Esophagus (tissue), 2 donors: ENCODE results near the gene FXYD5. TPM values are rescaled to one million over a fixed set of nuclear protein-coding genes. Genes with fewer than 3 reads are reported as not detected.
"Not testable (repeated sequence)": the region's sequence is repeated elsewhere in the genome, so short reads cannot be mapped to it uniquely, and the experiment has no call there.

ENCODE experiments used
- H3K27ac ChIP-seq, 2 donors: one replicate each; pipeline ENCODE4 v1.5.1; 2013; ENCODE audit warnings: low read depth in 2 of 2, mild to moderate bottlenecking in 2 of 2, inconsistent platforms in 1 of 2, low read length in 1 of 2, moderate library complexity in 1 of 2
- H3K27me3 ChIP-seq, 2 donors: one replicate each; pipeline ENCODE4 v1.6.1; 2013; ENCODE audit warnings: low read length in 2 of 2, control low read depth in 1 of 2, mild to moderate bottlenecking in 1 of 2; ENCODE audit not compliant: insufficient read depth in 2 of 2, control insufficient read depth in 1 of 2
- H3K36me3 ChIP-seq, 2 donors: one replicate each; pipeline ENCODE4 v1.6.1; 2013; ENCODE audit warnings: low read length in 1 of 2; ENCODE audit not compliant: control insufficient read depth in 2 of 2, insufficient read depth in 2 of 2
- H3K4me1 ChIP-seq, 2 donors: one replicate each; pipeline ENCODE4 v1.6.1; 2013; ENCODE audit warnings: low read length in 1 of 2; ENCODE audit not compliant: control insufficient read depth in 2 of 2, insufficient read depth in 2 of 2
- H3K4me3 ChIP-seq, 2 donors: one replicate each; pipeline ENCODE4 v1.5.1; 2013; ENCODE audit warnings: low read length in 2 of 2, mild to moderate bottlenecking in 2 of 2, low read depth in 1 of 2, moderate library complexity in 1 of 2
- H3K9me3 ChIP-seq, 2 donors: one replicate each; pipeline ENCODE4 v1.6.1; 2013; ENCODE audit warnings: mild to moderate bottlenecking in 2 of 2, low read depth in 1 of 2, low read length in 1 of 2, moderate library complexity in 1 of 2; ENCODE audit not compliant: control insufficient read depth in 2 of 2, insufficient read depth in 1 of 2
- WGBS, 2 donors: extraction: QIAGEN DNeasy Blood & Tissue Kit; methylation state at CpG; one replicate each; pipeline ENCODE4 v1.1.7; 2013; 5-methylcytosine and 5-hydroxymethylcytosine counted together
- polyA plus RNA-seq, 2 donors: library from polyadenylated mRNA; stranded (reverse); fragments of 200-250 nt; gene quantifications; one replicate each; pipeline ENCODE4 v1.2.3, GENCODE V29; 2013
- donor health status: healthy with polysubstance abuse.
- donor health status: Bipolar disorder and iron deficiency.

FXYD5 gene
- polyA plus RNA-seq, 2 donors: 33.5 to 94.9 TPM

GRCh38 chr19:35143818-35144217, 10.7 kb upstream of the FXYD5 start:
- 34 to 44% methylated on average over 3 of the region's 3 CpGs for WGBS, 2 donors
- Histone ChIP-seq H3K27ac (no peak overlapping the region), H3K4me1 (peaks cover 0 to 5% of the 10 kb centered on the region in 2 donors), H3K4me3 (no peak overlapping the region), H3K27me3 (no peaks in the 10 kb centered on the region), H3K36me3 (no peaks in the 10 kb centered on the region), H3K9me3 (no peaks in the 10 kb centered on the region)

GRCh38 chr19:35144259-35144599, 10.3 kb upstream of the FXYD5 start:
- 30% methylated on average over 6 of the region's 6 CpGs for WGBS, 2 donors

DNA sequence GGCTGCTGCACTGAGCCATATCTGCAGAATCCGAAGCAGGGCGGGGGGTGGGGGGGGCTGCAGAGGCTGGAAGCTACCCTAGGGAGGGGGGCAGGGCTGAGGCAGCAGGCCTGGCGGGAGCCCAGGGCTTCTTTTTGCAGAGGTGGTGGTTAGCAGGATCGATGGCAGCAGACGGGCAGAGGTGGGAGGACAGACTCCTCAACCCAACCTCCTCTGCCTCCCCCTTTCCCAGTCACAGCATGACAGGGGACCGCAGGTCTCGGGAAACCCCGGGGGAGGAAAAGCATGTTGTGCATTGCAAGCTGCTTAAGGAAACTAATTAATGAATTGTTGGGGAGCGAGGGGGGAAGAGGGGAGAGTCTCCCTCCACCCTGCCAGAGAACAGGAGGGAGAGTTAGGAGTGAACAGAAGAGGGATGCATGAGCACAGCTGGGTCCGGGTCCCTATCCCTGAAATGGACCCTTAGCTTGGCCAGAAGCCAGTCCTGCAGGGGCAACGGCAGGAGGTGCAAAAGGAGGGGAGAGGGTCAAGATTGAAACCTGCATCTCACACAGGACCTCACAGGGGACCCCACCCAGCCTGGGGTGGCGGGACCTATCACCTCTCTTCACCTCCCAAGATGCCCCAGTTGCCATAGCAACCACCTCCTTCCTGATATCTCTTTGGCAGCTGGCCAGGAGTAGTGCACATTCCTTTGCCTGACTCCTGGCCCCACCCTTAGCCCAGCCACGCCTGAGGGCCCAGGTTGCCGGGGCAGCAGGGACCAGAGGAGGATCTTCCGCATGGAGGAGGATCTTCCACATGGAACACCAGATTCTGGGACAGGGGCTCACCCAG, 9.7 kb upstream of the FXYD5 start:
- Histone ChIP-seq H3K27ac (no peak overlapping the region), H3K36me3 (no peaks in the 10 kb centered on the region), H3K27me3 (no peaks in the 10 kb centered on the region), H3K4me3 (no peak overlapping the region), H3K9me3 (no peaks in the 10 kb centered on the region), H3K4me1 (peaks cover 0 to 5% of the 10 kb centered on the region in 2 donors)
- 17 to 27% methylated on average over 15 of the region's 15 CpGs for WGBS, 2 donors

More at GRCh38 chr19:35144259-35144599, 10.3 kb upstream of the FXYD5 start:
- H3K27me3 ChIP-seq: no peaks in the 10 kb centered on the region
- no peaks in the 10 kb centered on the region for H3K36me3 ChIP-seq
- H3K9me3 ChIP-seq: no peaks in the 10 kb centered on the region
- peaks cover 0 to 5% of the 10 kb centered on the region in 2 donors for H3K4me1 ChIP-seq
- no peak overlapping the region for H3K4me3 ChIP-seq
- H3K27ac ChIP-seq: no peak overlapping the region

DNA sequence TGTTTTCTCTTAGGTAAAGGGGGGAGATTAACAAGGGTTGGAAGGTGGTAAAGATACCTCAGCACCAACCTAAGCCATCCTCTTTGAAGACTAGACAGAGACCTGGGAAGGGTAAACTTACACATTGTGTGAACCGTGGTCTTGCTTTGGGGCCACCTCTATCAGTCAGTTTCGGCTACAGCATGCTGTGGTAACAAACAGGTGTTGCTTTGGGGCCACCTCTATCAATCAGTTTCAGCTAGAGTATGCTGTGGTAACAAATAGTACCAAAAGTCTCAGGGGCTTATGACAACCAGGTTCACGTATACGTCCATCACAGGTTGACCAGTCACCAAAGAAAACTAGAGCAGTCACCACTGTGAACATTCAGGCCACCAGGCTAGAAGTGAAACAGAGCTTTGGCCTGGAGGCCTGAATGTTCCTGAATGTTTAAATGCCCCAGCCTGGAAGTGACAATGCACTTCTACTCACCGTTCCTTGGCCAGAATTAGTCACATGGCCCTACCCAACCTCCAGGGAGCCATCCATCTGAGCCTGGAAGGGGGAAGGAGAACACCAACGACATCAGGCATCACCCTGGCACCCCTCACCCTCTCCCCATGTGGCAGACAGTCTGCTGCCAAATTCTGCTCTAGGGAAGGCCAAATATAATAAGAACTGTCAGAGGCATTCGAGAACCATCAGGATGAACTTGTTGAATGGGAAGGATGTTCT, 7.6 kb upstream of the FXYD5 start:
- no peaks in the 10 kb centered on the region for H3K9me3 ChIP-seq
- H3K27ac ChIP-seq: no peak overlapping the region
- no peaks in the 10 kb centered on the region for H3K27me3 ChIP-seq
- no peaks in the 10 kb centered on the region for H3K36me3 ChIP-seq
- peaks cover 0 to 3% of the 10 kb centered on the region in 2 donors for H3K4me1 ChIP-seq
- 73 to 74% methylated on average over 7 of the region's 7 CpGs for WGBS, 2 donors
- no peak overlapping the region for H3K4me3 ChIP-seq

GRCh38 chr19:35149463-35149862, 5.1 kb upstream of the FXYD5 start:
- Histone ChIP-seq H3K4me1 (peaks cover 0 to 2% of the 10 kb centered on the region in 2 donors), H3K27me3 (no peaks in the 10 kb centered on the region), H3K4me3 (no peak overlapping the region), H3K27ac (no peak overlapping the region), H3K36me3 (no peaks in the 10 kb centered on the region), H3K9me3 (no peaks in the 10 kb centered on the region)
- WGBS, 2 donors: 86 to 91% methylated on average over 3 of the region's 3 CpGs

DNA sequence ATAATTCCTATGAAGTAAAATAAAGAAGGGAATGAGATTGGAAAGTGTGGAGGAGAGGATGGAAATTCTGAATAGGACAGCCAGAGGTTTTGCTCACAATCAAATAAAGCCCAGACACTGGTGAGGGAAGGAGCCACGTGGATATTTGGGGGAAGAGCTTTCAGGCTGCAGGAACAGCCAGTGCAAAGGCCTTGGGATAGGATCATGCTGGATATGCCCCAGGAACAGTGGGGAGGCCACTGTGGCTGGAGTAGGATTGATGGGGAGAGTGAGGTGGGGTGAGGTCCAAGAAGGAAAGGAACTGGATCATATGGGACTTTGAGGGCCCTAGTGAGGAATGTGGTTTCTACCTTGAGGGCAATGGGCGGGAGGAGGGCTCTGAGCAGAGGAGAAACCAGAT, 4.1 kb upstream of the FXYD5 start:
- Histone ChIP-seq H3K27me3 (no peaks in the 10 kb centered on the region), H3K4me3 (no peak overlapping the region), H3K36me3 (no peaks in the 10 kb centered on the region), H3K4me1 (peaks cover 0 to 6% of the 10 kb centered on the region in 2 donors), H3K9me3 (no peaks in the 10 kb centered on the region), H3K27ac (no peak overlapping the region)
- 69 to 73% methylated on average over 2 of the region's 2 CpGs for WGBS, 2 donors

- H3K4me1 ChIP-seq: peaks cover 0 to 6% of the 10 kb centered on the region in 2 donors
- WGBS, 2 donors: 87 to 89% methylated on average over 20 of the region's 20 CpGs
- H3K27ac ChIP-seq: no peak overlapping the region
Measured at GRCh38 chr19:35151273-35152065, 3.1 kb upstream of the FXYD5 start.

DNA sequence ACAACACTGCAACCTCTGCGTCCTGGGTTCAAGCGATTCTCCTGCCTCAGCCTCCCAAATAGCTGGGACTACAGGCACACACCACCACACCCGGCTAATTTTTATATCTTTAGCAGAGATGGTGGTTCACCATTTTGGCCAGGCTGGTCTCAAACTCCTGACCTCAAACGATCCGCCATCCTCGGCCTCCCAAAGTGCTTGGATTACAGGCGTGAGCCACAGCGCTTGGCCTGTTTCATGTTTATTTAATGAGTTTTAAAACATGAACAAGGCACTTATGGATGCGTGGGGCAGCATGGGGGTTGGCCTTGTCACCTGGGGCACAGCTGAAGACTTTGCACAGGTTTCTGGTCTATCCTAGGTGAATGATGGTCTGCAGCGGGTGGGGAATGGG, 1.4 kb upstream of the FXYD5 start:
- H3K36me3 ChIP-seq, H3K27ac ChIP-seq, H3K4me1 ChIP-seq, H3K27me3 ChIP-seq, H3K4me3 ChIP-seq, H3K9me3 ChIP-seq: not testable (repeated sequence)
- WGBS, 2 donors: 58 to 61% methylated on average over 10 of the region's 10 CpGs

More at GRCh38 chr19:35151273-35152065, 3.1 kb upstream of the FXYD5 start:
- Histone ChIP-seq H3K4me3 (no peak overlapping the region), H3K27me3 (no peaks in the 10 kb centered on the region), H3K9me3 (no peaks in the 10 kb centered on the region), H3K36me3 (no peaks in the 10 kb centered on the region)

DNA sequence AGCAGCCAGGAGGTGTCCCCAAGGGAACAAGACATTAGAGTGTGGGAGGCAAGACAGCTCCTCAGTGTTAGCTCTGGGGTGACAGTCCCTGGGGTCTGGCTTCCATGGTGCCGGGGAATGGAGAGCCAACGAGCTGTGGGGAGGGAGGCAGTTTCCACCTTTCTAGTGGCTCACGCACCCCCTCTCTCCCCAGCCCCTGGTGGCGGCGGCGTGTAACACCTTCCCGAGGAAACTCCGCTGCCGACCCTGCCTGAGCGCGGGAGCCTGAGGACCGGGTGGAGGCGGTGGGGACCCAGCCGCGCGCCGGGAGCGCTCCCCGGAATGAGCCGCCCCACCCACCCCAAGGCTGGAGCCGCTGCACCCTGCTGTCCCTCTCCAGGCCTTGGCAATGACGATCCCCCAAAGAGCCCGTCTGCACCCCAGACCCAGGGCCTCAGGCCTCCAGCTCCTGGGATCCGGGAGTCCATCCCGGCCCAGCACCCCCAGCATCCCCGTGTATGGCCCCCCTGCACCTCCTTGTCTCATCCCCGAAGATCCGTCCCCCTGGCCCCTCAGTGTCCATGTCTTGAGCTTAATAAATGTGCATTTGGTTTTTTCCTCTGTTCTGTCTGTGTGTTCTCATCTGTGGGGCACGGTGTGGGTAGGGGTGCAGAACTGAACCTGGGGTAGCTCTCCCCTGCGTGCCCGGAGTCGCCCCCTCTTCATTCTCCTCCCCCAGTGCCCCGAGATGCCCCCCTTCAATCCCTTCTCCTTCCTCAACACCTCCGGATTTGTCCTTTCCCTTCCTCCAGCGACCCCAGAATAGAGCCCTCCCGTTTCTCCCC, 622 bp upstream of the FXYD5 start:
- WGBS, 2 donors: 1% methylated on average over 36 of the region's 36 CpGs
- Histone ChIP-seq H3K4me3 (peak overlapping the region; percentile 66 to 80), H3K27me3 (no peaks in the 10 kb centered on the region), H3K36me3 (no peaks in the 10 kb centered on the region), H3K9me3 (peaks cover 0 to 2% of the 10 kb centered on the region in 2 donors), H3K27ac (peak overlapping the region; percentile 35 to 47), H3K4me1 (peaks cover 0 to 6% of the 10 kb centered on the region in 2 donors)
